HUES48 (cell line): ENCODE results near the gene SAG.

Experiments used
- H3K27ac ChIP-seq: one replicate; pipeline ENCODE4 v1.7.0; 2013; ENCODE audit warnings: low read depth, low read length, inconsistent platforms
- H3K27me3 ChIP-seq: 2 replicates; pipeline ENCODE4 v1.6.1; 2013; ENCODE audit warnings: mild to moderate bottlenecking, low read length; ENCODE audit not compliant: control insufficient read depth, insufficient read depth
- H3K36me3 ChIP-seq: 2 replicates; pipeline ENCODE4 v1.6.1; 2013; ENCODE audit warnings: low read length; ENCODE audit not compliant: control insufficient read depth, insufficient read depth
- H3K4me1 ChIP-seq: 2 replicates; pipeline ENCODE4 v1.6.1; 2013; ENCODE audit warnings: mild to moderate bottlenecking, low read length; ENCODE audit not compliant: control insufficient read depth, insufficient read depth
- H3K4me3 ChIP-seq: 2 replicates; pipeline ENCODE4 v1.5.1; 2013; ENCODE audit warnings: mild to moderate bottlenecking, low read depth, low read length
- H3K9ac ChIP-seq: 2 replicates; pipeline ENCODE4 v1.6.1; 2013; ENCODE audit warnings: mild to moderate bottlenecking, low read depth, low read length, moderate library complexity
- H3K9me3 ChIP-seq: 2 replicates; pipeline ENCODE4 v1.6.1; 2013; ENCODE audit warnings: low read length; ENCODE audit not compliant: control insufficient read depth, insufficient read depth

Gene SAG

GRCh38 chr2:233314180-233314925 is 6.7 kb downstream of the SAG start:
- Histone ChIP-seq H3K9me3 (no peaks in the 10 kb centered on the region), H3K4me3 (no peak overlapping the region), H3K4me1 (no peaks in the 10 kb centered on the region), H3K36me3 (no peaks in the 10 kb centered on the region), H3K27ac (no peak overlapping the region), H3K27me3 (no peaks in the 10 kb centered on the region), H3K9ac (no peak overlapping the region)

GRCh38 chr2:233317196-233317943 is 9.8 kb downstream of the SAG start:
- no peak overlapping the region for H3K4me3 ChIP-seq
- H3K4me1 ChIP-seq = no peaks in the 10 kb centered on the region
- no peak overlapping the region for H3K9ac ChIP-seq
- no peaks in the 10 kb centered on the region for H3K36me3 ChIP-seq
- H3K9me3 ChIP-seq = no peaks in the 10 kb centered on the region
- H3K27me3 ChIP-seq = no peaks in the 10 kb centered on the region
- H3K27ac ChIP-seq = no peak overlapping the region

- Histone ChIP-seq H3K27ac (no peak overlapping the region), H3K4me3 (no peak overlapping the region), H3K27me3 (no peaks in the 10 kb centered on the region), H3K4me1 (no peaks in the 10 kb centered on the region), H3K9me3 (no peaks in the 10 kb centered on the region), H3K9ac (no peak overlapping the region), H3K36me3 (no peaks in the 10 kb centered on the region)
These were observed 11.6 kb downstream of the SAG start for GRCh38 chr2:233319256-233319655.

- H3K9ac ChIP-seq = no peak overlapping the region
- no peak overlapping the region for H3K4me3 ChIP-seq
- H3K9me3 ChIP-seq = no peaks in the 10 kb centered on the region
- H3K27me3 ChIP-seq = no peaks in the 10 kb centered on the region
- no peaks in the 10 kb centered on the region for H3K36me3 ChIP-seq
- H3K27ac ChIP-seq = no peak overlapping the region
- H3K4me1 ChIP-seq = no peaks in the 10 kb centered on the region
These were observed 12.9 kb downstream of the SAG start for GRCh38 chr2:233320470-233320869.

GRCh38 chr2:233321166-233321565 is 13.6 kb downstream of the SAG start:
- Histone ChIP-seq H3K27ac (no peak overlapping the region), H3K9me3 (no peaks in the 10 kb centered on the region), H3K27me3 (no peaks in the 10 kb centered on the region), H3K4me1 (no peaks in the 10 kb centered on the region), H3K36me3 (no peaks in the 10 kb centered on the region), H3K9ac (no peak overlapping the region), H3K4me3 (no peak overlapping the region)

GRCh38 chr2:233323851-233324250 is 16.2 kb downstream of the SAG start:
- H3K4me1 ChIP-seq = no peaks in the 10 kb centered on the region
- H3K9ac ChIP-seq = no peak overlapping the region
- H3K27me3 ChIP-seq = peaks cover 18% of the 10 kb centered on the region
- no peaks in the 10 kb centered on the region for H3K36me3 ChIP-seq
- no peak overlapping the region for H3K4me3 ChIP-seq
- H3K9me3 ChIP-seq = no peaks in the 10 kb centered on the region
- no peak overlapping the region for H3K27ac ChIP-seq

GRCh38 chr2:233325256-233325655 is 17.6 kb downstream of the SAG start:
- no peak overlapping the region for H3K4me3 ChIP-seq
- H3K27me3 ChIP-seq = peaks cover 29% of the 10 kb centered on the region
- no peaks in the 10 kb centered on the region for H3K36me3 ChIP-seq
- no peak overlapping the region for H3K27ac ChIP-seq
- H3K9me3 ChIP-seq = no peaks in the 10 kb centered on the region
- peaks cover 9% of the 10 kb centered on the region; the same call in 1 of the 2 replicates for H3K4me1 ChIP-seq
- no peak overlapping the region for H3K9ac ChIP-seq

- no peaks in the 10 kb centered on the region for H3K9me3 ChIP-seq
- H3K27ac ChIP-seq = no peak overlapping the region
- H3K9ac ChIP-seq = no peak overlapping the region
- no peak overlapping the region for H3K4me3 ChIP-seq
- H3K36me3 ChIP-seq = no peaks in the 10 kb centered on the region
- H3K27me3 ChIP-seq = peaks cover 34% of the 10 kb centered on the region
- peaks cover 9% of the 10 kb centered on the region; the same call in 1 of the 2 replicates for H3K4me1 ChIP-seq
These were observed 18.2 kb downstream of the SAG start for GRCh38 chr2:233325814-233326213.

- no peak overlapping the region for H3K4me3 ChIP-seq
- no peaks in the 10 kb centered on the region for H3K9me3 ChIP-seq
- H3K27ac ChIP-seq = no peak overlapping the region
- H3K9ac ChIP-seq = no peak overlapping the region
- H3K36me3 ChIP-seq = no peaks in the 10 kb centered on the region
- H3K4me1 ChIP-seq = peaks cover 9% of the 10 kb centered on the region; the same call in 1 of the 2 replicates
- peaks cover 41% of the 10 kb centered on the region for H3K27me3 ChIP-seq
These were observed 18.9 kb downstream of the SAG start for GRCh38 chr2:233326500-233326899.

- Histone ChIP-seq H3K36me3 (no peaks in the 10 kb centered on the region), H3K9ac (no peak overlapping the region), H3K4me1 (peaks cover 9% of the 10 kb centered on the region; the same call in 1 of the 2 replicates), H3K9me3 (no peaks in the 10 kb centered on the region), H3K4me3 (no peak overlapping the region), H3K27me3 (peaks cover 57% of the 10 kb centered on the region), H3K27ac (no peak overlapping the region)
These were observed 21.3 kb downstream of the SAG start for GRCh38 chr2:233328922-233329321.

GRCh38 chr2:233329489-233330135 is 22.0 kb downstream of the SAG start:
- H3K4me1 ChIP-seq = peaks cover 9% of the 10 kb centered on the region; the same call in 1 of the 2 replicates
- peaks cover 64% of the 10 kb centered on the region for H3K27me3 ChIP-seq
- H3K27ac ChIP-seq = peak overlapping the region; percentile 65
- no peaks in the 10 kb centered on the region for H3K36me3 ChIP-seq
- no peak overlapping the region for H3K4me3 ChIP-seq
- H3K9me3 ChIP-seq = no peaks in the 10 kb centered on the region
- H3K9ac ChIP-seq = no peak overlapping the region
